ENCODE results near the gene M1AP. TPM values are rescaled to one million over a fixed set of nuclear protein-coding genes. Genes with fewer than 3 reads are reported as not detected.

Gene M1AP
- total and polyA plus RNA-seq, 10 donors, result 0.26 to 2.0 (median 0.65) TPM

GRCh38 chr2:74599676-74600075, 48.5 kb downstream of the M1AP start:
- Histone ChIP-seq H3K4me3 (no peak overlapping the region), H3K9me3 (no peaks in the 10 kb centered on the region), H3K36me3 (no peaks in the 10 kb centered on the region), H3K4me1 (peaks cover 0 to 8% (median 0%) of the 10 kb centered on the region in 6 donors), H3K27ac (no peak overlapping the region), H3K27me3 (replicated peaks in 1 of 7) (peaks cover 0 to 16% (median 0%) of the 10 kb centered on the region in 7 donors)
- TF ChIP-seq, protein P1, sequence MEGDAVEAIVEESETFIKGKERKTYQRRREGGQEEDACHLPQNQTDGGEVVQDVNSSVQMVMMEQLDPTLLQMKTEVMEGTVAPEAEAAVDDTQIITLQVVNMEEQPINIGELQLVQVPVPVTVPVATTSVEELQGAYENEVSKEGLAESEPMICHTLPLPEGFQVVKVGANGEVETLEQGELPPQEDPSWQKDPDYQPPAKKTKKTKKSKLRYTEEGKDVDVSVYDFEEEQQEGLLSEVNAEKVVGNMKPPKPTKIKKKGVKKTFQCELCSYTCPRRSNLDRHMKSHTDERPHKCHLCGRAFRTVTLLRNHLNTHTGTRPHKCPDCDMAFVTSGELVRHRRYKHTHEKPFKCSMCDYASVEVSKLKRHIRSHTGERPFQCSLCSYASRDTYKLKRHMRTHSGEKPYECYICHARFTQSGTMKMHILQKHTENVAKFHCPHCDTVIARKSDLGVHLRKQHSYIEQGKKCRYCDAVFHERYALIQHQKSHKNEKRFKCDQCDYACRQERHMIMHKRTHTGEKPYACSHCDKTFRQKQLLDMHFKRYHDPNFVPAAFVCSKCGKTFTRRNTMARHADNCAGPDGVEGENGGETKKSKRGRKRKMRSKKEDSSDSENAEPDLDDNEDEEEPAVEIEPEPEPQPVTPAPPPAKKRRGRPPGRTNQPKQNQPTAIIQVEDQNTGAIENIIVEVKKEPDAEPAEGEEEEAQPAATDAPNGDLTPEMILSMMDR (IDR thresholded peaks at IDR 0.05 in 8 of 11, conservative IDR thresholded peaks at IDR 0.05 in 3 of 11), result no peak
- no peak for TF ChIP-seq POLR2A (IDR thresholded peaks at IDR 0.05)
- TF ChIP-seq POLR2AphosphoS5 (IDR thresholded peaks at IDR 0.05), result no peak
- intact Hi-C loops (cut with DNase I; ENCODE audit: low total_unique reads), result no loop called here
- DNase-seq, result no peak
- 44 to 52% (median 50%) methylated on average over 3 of the region's 3 CpGs for WGBS, 5 donors

DNA sequence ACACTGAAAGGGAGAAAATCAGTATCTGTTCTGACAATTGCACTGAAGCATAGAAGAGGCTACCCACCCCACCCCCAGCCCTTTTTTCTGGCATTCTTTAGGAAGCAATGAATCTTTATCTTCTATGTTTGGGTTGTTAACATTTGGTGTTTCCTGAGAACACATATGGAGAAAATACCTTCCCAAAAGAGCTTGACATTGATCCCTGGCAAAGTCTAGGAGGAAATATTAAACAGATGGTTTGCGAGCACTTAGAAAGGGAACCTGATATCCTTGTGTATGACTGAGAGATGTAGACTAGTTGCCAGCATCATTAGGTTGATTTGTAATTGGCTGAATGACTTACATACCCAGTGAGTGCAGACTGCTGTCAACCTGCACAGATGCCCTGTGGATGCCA, 50.7 kb downstream of the M1AP start:
- peaks cover 0 to 37% (median 4%) of the 10 kb centered on the region in 7 donors for H3K27me3 ChIP-seq (replicated peaks in 1 of 7)
- no peak overlapping the region for H3K4me3 ChIP-seq
- H3K4me1 ChIP-seq, result peaks cover 0 to 8% (median 0%) of the 10 kb centered on the region in 6 donors
- intact Hi-C loops (cut with DNase I; ENCODE audit: low total_unique reads), result no loop called here
- WGBS, 5 donors, result 65 to 78% (median 70%) methylated on average over 1 of the region's 1 CpG
- H3K27ac ChIP-seq, result no peak overlapping the region
- no peak for TF ChIP-seq POLR2AphosphoS5 (IDR thresholded peaks at IDR 0.05)
- TF ChIP-seq, protein P1 (IDR thresholded peaks at IDR 0.05 in 8 of 11, conservative IDR thresholded peaks at IDR 0.05 in 3 of 11), result no peak
- TF ChIP-seq POLR2A (IDR thresholded peaks at IDR 0.05), result no peak
- H3K36me3 ChIP-seq, result no peaks in the 10 kb centered on the region
- DNase-seq, result no peak
- no peaks in the 10 kb centered on the region for H3K9me3 ChIP-seq

DNA sequence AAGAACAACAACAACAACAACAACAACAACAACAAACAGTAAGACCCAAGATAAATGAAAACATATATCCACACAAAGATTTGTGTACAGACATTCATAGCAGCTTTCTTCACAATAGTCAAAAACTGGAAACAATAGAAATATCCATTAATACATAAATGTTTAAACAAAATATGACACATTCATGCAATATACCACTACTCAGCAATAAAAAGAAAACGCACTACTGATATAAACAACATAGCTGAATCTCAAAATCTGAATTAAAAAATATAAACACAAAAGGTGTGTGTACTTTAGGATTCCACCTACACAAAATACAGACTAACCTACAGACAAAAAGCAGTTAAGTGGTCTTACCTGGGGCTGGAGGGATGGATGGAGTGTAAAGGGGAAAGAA, 51.5 kb downstream of the M1AP start:
- DNase-seq, result no peak
- peaks cover 0 to 37% (median 5%) of the 10 kb centered on the region in 7 donors for H3K27me3 ChIP-seq (replicated peaks in 1 of 7)
- 75 to 85% (median 79%) methylated on average over 1 of the region's 1 CpG for WGBS, 5 donors
- H3K36me3 ChIP-seq, result no peaks in the 10 kb centered on the region
- H3K27ac ChIP-seq, result no peak overlapping the region
- TF ChIP-seq POLR2AphosphoS5 (IDR thresholded peaks at IDR 0.05) (no peak), POLR2A (IDR thresholded peaks at IDR 0.05) (no peak)
- TF ChIP-seq, protein P1 (IDR thresholded peaks at IDR 0.05 in 8 of 11, conservative IDR thresholded peaks at IDR 0.05 in 3 of 11), result no peak
- intact Hi-C loops (cut with DNase I; ENCODE audit: low total_unique reads), result no loop called here
- H3K4me1 ChIP-seq, result peaks cover 0 to 8% (median 0%) of the 10 kb centered on the region in 6 donors
- no peak overlapping the region for H3K4me3 ChIP-seq
- no peaks in the 10 kb centered on the region for H3K9me3 ChIP-seq

GRCh38 chr2:74593826-74594772, 54.0 kb downstream of the M1AP start:
- intact Hi-C loops (cut with DNase I; ENCODE audit: low total_unique reads), result no loop called here
- no peaks in the 10 kb centered on the region for H3K36me3 ChIP-seq
- H3K27ac ChIP-seq, result no peak overlapping the region
- WGBS, 5 donors, result 74 to 88% (median 85%) methylated on average over 4 of the region's 4 CpGs
- no peak for DNase-seq
- H3K27me3 ChIP-seq (replicated peaks in 1 of 7), result peaks cover 0 to 45% (median 5%) of the 10 kb centered on the region in 7 donors
- H3K4me1 ChIP-seq, result no peaks in the 10 kb centered on the region
- H3K4me3 ChIP-seq, result no peak overlapping the region
- no peak for TF ChIP-seq POLR2A (IDR thresholded peaks at IDR 0.05)
- TF ChIP-seq POLR2AphosphoS5 (IDR thresholded peaks at IDR 0.05), result no peak
- TF ChIP-seq, protein P1 (IDR thresholded peaks at IDR 0.05 in 8 of 11, conservative IDR thresholded peaks at IDR 0.05 in 3 of 11), result no peak
- no peaks in the 10 kb centered on the region for H3K9me3 ChIP-seq

All from spleen (tissue), 11 donors.